Measurements from ENCODE around the gene MRPL18. TPM values are rescaled to one million over a fixed set of nuclear protein-coding genes. Genes with fewer than 3 reads are reported as not detected.

Gene MRPL18
- polyA plus RNA-seq, 1 donor (not counting 4 experiments of a cell fraction or from before 2014, with no cell fraction given), result 127 TPM

- Histone ChIP-seq H3K36me3 (ENCODE audit: control insufficient read depth in 2 of 2, extremely low read depth in 1 of 2, insufficient read depth in 2 of 2, low read length in 2 of 2) (no peaks in the 10 kb centered on the region), H3K4me1 (ENCODE audit: control insufficient read depth, extremely low read depth, insufficient read depth, low read length) (peaks cover 8% of the 10 kb centered on the region), H3K9me3 (ENCODE audit: control insufficient read depth, low read depth, low read length) (no peaks in the 10 kb centered on the region), H3K9ac (ENCODE audit: control insufficient read depth, extremely low read depth, insufficient read depth, low read length) (no peak overlapping the region), H3K27me3 (ENCODE audit: control insufficient read depth, extremely low read depth, insufficient read depth, low read length) (no peaks in the 10 kb centered on the region), H4K20me1 (ENCODE audit: control insufficient read depth, extremely low read depth, insufficient read depth, low read length) (no peaks in the 10 kb centered on the region), H3K79me2 (ENCODE audit: control insufficient read depth, insufficient read depth, low read length) (no peaks in the 10 kb centered on the region), H2AFZ (ENCODE audit: control insufficient read depth, low read length) (no peak overlapping the region), H3K4me2 (ENCODE audit: control insufficient read depth, extremely low read depth, insufficient read depth, low read depth, low read length) (no peak overlapping the region), H3K9me1 (ENCODE audit: control insufficient read depth, extremely low read depth, insufficient read depth, low read length) (no peaks in the 10 kb centered on the region), H3K4me3 (ENCODE audit: control insufficient read depth in 2 of 3, extremely low read depth in 1 of 3, insufficient read depth in 2 of 3, low read depth in 1 of 3, low read length in 3 of 3) (no peak overlapping the region), H3K27ac (ENCODE audit: control insufficient read depth, insufficient read depth, low read length) (no peak overlapping the region)
- dilution Hi-C loops (cut with MboI; ENCODE audit: extremely low pct_ligation_motif_present, low sequenced_read_pairs), result no loop called here
- no peak for TF ChIP-seq EZH2 (IDR thresholded peaks at IDR 0.05; ENCODE audit: low read length)
- no peak for TF ChIP-seq CTCF (optimal IDR thresholded peaks at IDR 0.05 in 1 of 3, IDR thresholded peaks at IDR 0.05 in 1 of 3, conservative IDR thresholded peaks at IDR 0.05 in 1 of 3; ENCODE audit: extremely low read depth in 1 of 3, insufficient read depth in 2 of 3, low read length in 3 of 3)
- FAIRE-seq (no peak), DNase-seq (ENCODE audit: low read depth, low spot score) (no peak)
Measured at GRCh38 chr6:159837511-159837910, 47.2 kb downstream of the MRPL18 start.

GRCh38 chr6:159838020-159838744 is 47.9 kb downstream of the MRPL18 start:
- Histone ChIP-seq H2AFZ (ENCODE audit: control insufficient read depth, low read length) (no peak overlapping the region), H3K4me3 (ENCODE audit: control insufficient read depth in 2 of 3, extremely low read depth in 1 of 3, insufficient read depth in 2 of 3, low read depth in 1 of 3, low read length in 3 of 3) (no peak overlapping the region)

More at GRCh38 chr6:159838020-159838744, 47.9 kb downstream of the MRPL18 start:
- no peaks in the 10 kb centered on the region for H4K20me1 ChIP-seq (ENCODE audit: control insufficient read depth, extremely low read depth, insufficient read depth, low read length)
- H3K9me1 ChIP-seq (ENCODE audit: control insufficient read depth, extremely low read depth, insufficient read depth, low read length), result no peaks in the 10 kb centered on the region
- no peak overlapping the region for H3K4me2 ChIP-seq (ENCODE audit: control insufficient read depth, extremely low read depth, insufficient read depth, low read depth, low read length)
- no peak for FAIRE-seq
- no peaks in the 10 kb centered on the region for H3K79me2 ChIP-seq (ENCODE audit: control insufficient read depth, insufficient read depth, low read length)
- dilution Hi-C loops (cut with MboI; ENCODE audit: extremely low pct_ligation_motif_present, low sequenced_read_pairs), result no loop called here
- H3K27me3 ChIP-seq (ENCODE audit: control insufficient read depth, extremely low read depth, insufficient read depth, low read length), result no peaks in the 10 kb centered on the region
- no peak for DNase-seq (ENCODE audit: low read depth, low spot score)
- no peaks in the 10 kb centered on the region for H3K9me3 ChIP-seq (ENCODE audit: control insufficient read depth, low read depth, low read length)
- no peak overlapping the region for H3K27ac ChIP-seq (ENCODE audit: control insufficient read depth, insufficient read depth, low read length)
- H3K9ac ChIP-seq (ENCODE audit: control insufficient read depth, extremely low read depth, insufficient read depth, low read length), result no peak overlapping the region
- TF ChIP-seq EZH2 (IDR thresholded peaks at IDR 0.05; ENCODE audit: low read length), result no peak
- no peaks in the 10 kb centered on the region for H3K36me3 ChIP-seq (ENCODE audit: control insufficient read depth in 2 of 2, extremely low read depth in 1 of 2, insufficient read depth in 2 of 2, low read length in 2 of 2)
- H3K4me1 ChIP-seq (ENCODE audit: control insufficient read depth, extremely low read depth, insufficient read depth, low read length), result peaks cover 5% of the 10 kb centered on the region
